H1 (cell line): Measurements from ENCODE around the gene KHDRBS2. TPM values are rescaled to one million over a fixed set of nuclear protein-coding genes. Genes with fewer than 3 reads are reported as not detected.

ENCODE experiments used
- JUN ChIP-seq: IDR thresholded peaks from 2 replicates; pipeline ENCODE4 v1.6.1; 2011; ENCODE audit warnings: low read depth, mild to moderate bottlenecking, improper control_type of control experiment, low read length
- polyA plus RNA-seq, 7 experiments: library from polyadenylated mRNA; depleted of rRNA in 3 of 7; stranded (reverse) in 5 of 7; unstranded in 2 of 7; fragments of >200 nt in 5 of 7; fragments of 200-250 nt in 2 of 7; gene quantifications; 1 replicate in 5 of 7; 2 replicates in 1 of 7; 4 replicates in 1 of 7; pipeline versions ENCODE4 v1.2.1 to v1.2.3, GENCODE V29; 2011 to 2013; ENCODE audit warnings: missing spikeins in 2 of 7, mixed read lengths in 2 of 7
- total RNA-seq: library from RNA; stranded (reverse); fragmentation: NEBNext Ultra II Directional; extraction: Animal tissue kit (Norgen Biotek cat#: 25700); gene quantifications from 2 replicates; pipeline ENCODE4 v1.2.1, GENCODE V29; 2021

Gene KHDRBS2
- total and polyA plus RNA-seq, 2 of the 8 experiments (the other 6 are each of a cell fraction or from before 2014, with no cell fraction given), result 5.2 to 7.7 TPM

- no peak for TF ChIP-seq JUN
These were observed 540.0 kb downstream of the KHDRBS2 start (continued) for GRCh38 chr6:61745994-61746393.
